HG02973 (cell line): ENCODE measurements around the gene ASTN2.
"Not testable (repeated sequence)": the region's sequence is repeated elsewhere in the genome, so short reads cannot be mapped to it uniquely, and the experiment has no call there.

Source experiments
- ATAC-seq: cut with Tn5 transposase; IDR thresholded peaks from one replicate; pipeline ENCODE4 v1.9.1; 2021; ENCODE audit warnings: moderate library complexity; ENCODE audit not compliant: unreplicated experiment

Gene ASTN2

GRCh38 chr9:116476002-116476401, 938.9 kb downstream of the ASTN2 start:
- no peak for ATAC-seq

- ATAC-seq = no peak
Measured at GRCh38 chr9:116475201-116475600, 939.7 kb downstream of the ASTN2 start.

GRCh38 chr9:116471944-116472506, 942.8 kb downstream of the ASTN2 start:
- ATAC-seq = no peak

- ATAC-seq = no peak
Measured at GRCh38 chr9:116471093-116471906, 943.6 kb downstream of the ASTN2 start.

- ATAC-seq = no peak
Measured at GRCh38 chr9:116468793-116469527, 945.9 kb downstream of the ASTN2 start.

- no peak for ATAC-seq
Measured at GRCh38 chr9:116468369-116468768, 946.5 kb downstream of the ASTN2 start.

GRCh38 chr9:116467740-116468351, 947.0 kb downstream of the ASTN2 start:
- ATAC-seq = no peak

- ATAC-seq = no peak
Measured at GRCh38 chr9:116466271-116467235, 948.3 kb downstream of the ASTN2 start.

GRCh38 chr9:116465576-116466270, 949.1 kb downstream of the ASTN2 start:
- ATAC-seq = no peak

- no peak for ATAC-seq
Measured at GRCh38 chr9:116464987-116465571, 949.8 kb downstream of the ASTN2 start.

- ATAC-seq = no peak
Measured at GRCh38 chr9:116464423-116464822, 950.4 kb downstream of the ASTN2 start.

GRCh38 chr9:116461632-116462031, 953.2 kb downstream of the ASTN2 start:
- no peak for ATAC-seq

GRCh38 chr9:116460026-116460425, 954.8 kb downstream of the ASTN2 start:
- no peak for ATAC-seq

- ATAC-seq = no peak
Measured at GRCh38 chr9:116459576-116459975, 955.3 kb downstream of the ASTN2 start.

GRCh38 chr9:116456490-116457088, 958.3 kb downstream of the ASTN2 start:
- no peak for ATAC-seq

- ATAC-seq = not testable (repeated sequence)
Measured at GRCh38 chr9:116454539-116454938, 960.3 kb downstream of the ASTN2 start.

GRCh38 chr9:116453785-116454184, 961.1 kb downstream of the ASTN2 start:
- no peak for ATAC-seq

- no peak for ATAC-seq
Measured at GRCh38 chr9:116452634-116453033, 962.2 kb downstream of the ASTN2 start.

- no peak for ATAC-seq
Measured at GRCh38 chr9:116452227-116452626, 962.6 kb downstream of the ASTN2 start.
